RWPE2 (cell line): ENCODE measurements around the gene GNAQ.

Experiments used
- ATAC-seq: fragments of 200-7000 bp; cut with Tn5 transposase; 3 replicates; pipeline ENCODE4 v1.9.1; 2021; ENCODE audit warnings: low read depth
- DNase-seq: peaks from one replicate; pipeline ENCODE4 v3.0.0-alpha.2; 2020; ENCODE audit warnings: low spot score
- H3K27ac ChIP-seq: fragments of 450-650 bp; 2 replicates; pipeline ENCODE4 v1.5.1; 2017; ENCODE audit warnings: mild to moderate bottlenecking; ENCODE audit not compliant: poor library complexity, severe bottlenecking
- H3K27me3 ChIP-seq: fragments of 250-450 bp; sonication (Bioruptor Pico); 2 replicates; pipeline ENCODE4 v1.5.1; 2021; ENCODE audit warnings: mild to moderate bottlenecking, moderate library complexity; ENCODE audit not compliant: insufficient read depth, poor library complexity, severe bottlenecking
- H3K36me3 ChIP-seq: fragments of 250-450 bp; sonication (Bioruptor Pico); 2 replicates; pipeline ENCODE4 v1.5.1; 2020; ENCODE audit warnings: low read depth, mild to moderate bottlenecking, moderate library complexity
- H3K4me1 ChIP-seq: fragments of 250-450 bp; sonication (Bioruptor Pico); 2 replicates; pipeline ENCODE4 v1.5.1; 2021; ENCODE audit warnings: mild to moderate bottlenecking, moderate library complexity; ENCODE audit not compliant: insufficient read depth, poor library complexity, severe bottlenecking
- H3K4me3 ChIP-seq: fragments of 250-450 bp; sonication (Bioruptor Pico); 2 replicates; pipeline ENCODE4 v1.5.1; 2021; ENCODE audit warnings: mild to moderate bottlenecking, moderate library complexity; ENCODE audit not compliant: severe bottlenecking
- H3K9me3 ChIP-seq: fragments of 250-450 bp; sonication (Bioruptor Pico); 2 replicates; pipeline ENCODE4 v1.5.1; 2021; ENCODE audit warnings: mild to moderate bottlenecking, moderate library complexity; ENCODE audit not compliant: severe bottlenecking
- CTCF ChIP-seq: fragments of 450-650 bp; IDR thresholded peaks from one replicate; pipeline ENCODE4 v1.5.1; 2017; ENCODE audit warnings: mild to moderate bottlenecking, moderate library complexity; ENCODE audit not compliant: poor library complexity, severe bottlenecking

Gene GNAQ

GRCh38 chr9:77917800-77918199 is 113.8 kb downstream of the GNAQ start:
- no peak overlapping the region for H3K27ac ChIP-seq
- no peak for ATAC-seq

GRCh38 chr9:77916820-77917219 is 114.8 kb downstream of the GNAQ start:
- Histone ChIP-seq H3K4me3 (no peak overlapping the region), H3K27ac (no peak overlapping the region), H3K4me1 (no peaks in the 10 kb centered on the region), H3K27me3 (no peaks in the 10 kb centered on the region), H3K36me3 (peaks cover 30% of the 10 kb centered on the region), H3K9me3 (no peaks in the 10 kb centered on the region)
- ATAC-seq, result no peak
- no peak for DNase-seq
- TF ChIP-seq CTCF, result no peak

More at GRCh38 chr9:77917800-77918199, 113.8 kb downstream of the GNAQ start:
- Histone ChIP-seq H3K27me3 (no peaks in the 10 kb centered on the region), H3K4me1 (no peaks in the 10 kb centered on the region), H3K4me3 (no peak overlapping the region), H3K9me3 (no peaks in the 10 kb centered on the region), H3K36me3 (peaks cover 31% of the 10 kb centered on the region)
- TF ChIP-seq CTCF, result no peak
- DNase-seq, result no peak

GRCh38 chr9:77916410-77916819 is 115.2 kb downstream of the GNAQ start:
- Histone ChIP-seq H3K27me3 (no peaks in the 10 kb centered on the region), H3K9me3 (no peaks in the 10 kb centered on the region), H3K36me3 (peaks cover 26% of the 10 kb centered on the region), H3K27ac (no peak overlapping the region), H3K4me1 (no peaks in the 10 kb centered on the region), H3K4me3 (no peak overlapping the region)
- ATAC-seq, result no peak
- no peak for TF ChIP-seq CTCF
- DNase-seq, result no peak

- ATAC-seq, result no peak
Measured at GRCh38 chr9:77915744-77916143, 115.9 kb downstream of the GNAQ start.

More at GRCh38 chr9:77915744-77916143, 115.9 kb downstream of the GNAQ start:
- Histone ChIP-seq H3K4me3 (no peak overlapping the region), H3K36me3 (peaks cover 21% of the 10 kb centered on the region), H3K27me3 (no peaks in the 10 kb centered on the region), H3K27ac (no peak overlapping the region), H3K9me3 (no peaks in the 10 kb centered on the region), H3K4me1 (no peaks in the 10 kb centered on the region)
- TF ChIP-seq CTCF, result no peak
- DNase-seq, result no peak
